Stimulated activated CD4-positive, alpha-beta T cell treated with anti-CD3 and anti-CD28 coated beads, TNF-alpha, amount 100 ng/mL, for 1 hour (primary cell): Measurements from ENCODE around the gene LRRC53.

Experiments used
- DNase-seq, 3 donors: peaks; one replicate each; pipeline ENCODE4 v3.0.0-alpha.2; 2020; ENCODE audit warnings: low read depth in 3 of 3, low spot score in 1 of 3

LRRC53 gene

DNA sequence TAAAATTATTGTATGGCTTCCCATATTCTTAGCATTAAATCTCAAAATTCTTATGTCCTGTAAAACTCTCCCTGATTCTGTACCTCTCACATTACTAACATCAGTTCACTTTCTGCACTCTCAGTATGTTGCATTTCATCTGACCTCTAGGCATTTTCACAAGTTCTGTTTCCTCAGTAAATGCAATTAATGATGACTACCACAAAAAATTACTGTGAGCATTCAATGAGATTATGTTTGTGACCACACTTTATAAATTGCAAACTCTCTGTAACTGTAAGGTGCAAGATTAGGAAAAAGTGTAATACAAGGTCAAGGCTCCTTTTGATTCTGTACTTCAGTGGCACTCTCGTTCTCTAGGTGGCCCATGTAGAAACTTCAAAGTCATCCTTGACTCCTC is 60.4 kb downstream of the LRRC53 start:
- DNase-seq: no peak

DNA sequence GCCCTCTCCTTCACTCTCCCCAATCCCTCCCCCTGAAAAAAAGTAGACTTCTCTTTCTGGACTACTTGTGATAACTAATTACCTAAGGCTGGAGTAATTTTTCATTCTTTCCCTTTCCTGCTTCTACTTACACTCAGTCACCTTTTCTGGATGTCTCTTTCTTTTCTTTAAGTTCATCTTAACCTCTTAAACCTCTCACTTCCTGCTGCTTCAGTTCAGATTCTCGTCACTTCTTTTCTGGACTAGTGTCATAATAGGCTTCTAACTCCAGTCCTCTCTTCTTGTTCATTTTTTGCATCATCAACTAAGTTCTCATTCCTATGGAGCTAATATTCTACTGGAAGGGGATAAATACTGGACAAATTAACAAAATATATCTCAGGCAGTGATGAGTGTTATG is 75.4 kb downstream of the LRRC53 start:
- no peak for DNase-seq

DNA sequence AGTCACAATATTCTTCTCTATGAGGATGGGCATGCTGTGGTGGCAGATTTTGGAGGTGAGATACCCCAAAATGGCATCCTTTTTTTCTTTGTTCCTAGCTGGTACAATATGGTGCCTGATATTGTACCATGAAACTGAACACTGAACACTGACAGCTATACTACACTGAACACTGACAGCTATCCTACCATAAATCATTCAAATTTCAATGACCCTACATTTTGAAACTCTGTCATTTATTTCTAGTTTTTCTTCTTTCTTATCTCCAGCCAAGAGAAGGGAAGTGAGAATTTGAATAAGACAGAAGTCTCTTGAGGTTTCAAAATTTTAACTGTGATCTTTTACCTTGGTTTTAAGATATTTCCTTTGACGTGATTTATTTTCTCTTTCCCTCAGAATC is 76.3 kb downstream of the LRRC53 start:
- DNase-seq: no peak

DNA sequence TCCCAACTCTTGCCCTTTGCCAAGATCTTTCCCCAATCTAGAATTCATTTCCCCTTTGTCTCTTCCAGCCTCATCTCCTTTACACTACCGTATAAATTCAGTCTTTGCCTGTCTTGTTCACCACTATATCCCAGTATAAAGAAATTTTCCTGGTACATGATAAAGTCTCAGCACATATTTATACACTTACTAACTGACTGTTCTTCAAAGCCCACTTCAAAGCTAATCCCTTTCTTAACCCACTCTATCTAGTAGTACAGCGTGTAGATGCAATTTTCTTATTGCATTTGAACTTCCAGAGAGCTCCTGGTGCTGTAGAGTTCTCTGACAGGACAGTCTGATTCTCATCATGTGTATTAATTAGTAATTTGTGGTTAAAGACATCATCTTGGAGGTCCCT is 78.1 kb downstream of the LRRC53 start:
- DNase-seq: no peak

DNA sequence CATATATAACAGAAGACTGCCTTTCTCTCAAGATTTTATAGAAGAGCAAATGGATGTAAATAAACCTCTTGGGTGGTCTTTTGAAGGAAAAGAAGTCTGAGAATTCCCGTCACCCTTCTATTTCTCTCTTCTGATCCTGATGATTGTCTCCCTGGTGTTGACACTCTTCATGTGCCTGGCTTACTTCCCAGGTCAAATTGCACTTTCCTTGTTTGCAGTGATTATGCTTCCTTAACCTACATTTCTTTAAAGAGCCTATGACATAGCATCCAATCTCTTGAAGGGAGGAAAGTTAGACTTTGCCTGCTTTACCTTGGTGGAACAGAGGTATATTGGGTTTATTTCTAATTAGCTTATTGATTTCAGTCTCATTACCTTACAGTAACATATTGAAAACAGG is 80.1 kb downstream of the LRRC53 start:
- DNase-seq: no peak

DNA sequence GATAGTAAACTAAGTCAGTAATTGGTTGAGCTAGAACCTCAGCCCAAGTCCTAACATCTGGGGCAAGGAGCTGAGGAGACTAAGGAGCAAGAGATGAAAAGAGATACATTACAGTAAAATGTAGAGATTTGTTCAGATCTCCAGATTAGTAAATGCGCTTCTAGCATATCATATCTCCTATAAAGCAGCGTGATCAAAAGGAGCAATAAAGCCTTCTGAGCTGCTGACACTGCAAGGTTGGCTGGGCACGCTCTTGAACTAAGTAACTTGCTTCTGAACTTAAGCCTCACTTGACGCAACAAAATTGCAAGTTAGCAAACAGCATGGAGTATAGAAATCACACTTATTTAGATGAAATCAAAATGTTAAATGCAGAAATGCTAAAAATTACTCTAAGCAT is 80.9 kb downstream of the LRRC53 start:
- no peak for DNase-seq

DNA sequence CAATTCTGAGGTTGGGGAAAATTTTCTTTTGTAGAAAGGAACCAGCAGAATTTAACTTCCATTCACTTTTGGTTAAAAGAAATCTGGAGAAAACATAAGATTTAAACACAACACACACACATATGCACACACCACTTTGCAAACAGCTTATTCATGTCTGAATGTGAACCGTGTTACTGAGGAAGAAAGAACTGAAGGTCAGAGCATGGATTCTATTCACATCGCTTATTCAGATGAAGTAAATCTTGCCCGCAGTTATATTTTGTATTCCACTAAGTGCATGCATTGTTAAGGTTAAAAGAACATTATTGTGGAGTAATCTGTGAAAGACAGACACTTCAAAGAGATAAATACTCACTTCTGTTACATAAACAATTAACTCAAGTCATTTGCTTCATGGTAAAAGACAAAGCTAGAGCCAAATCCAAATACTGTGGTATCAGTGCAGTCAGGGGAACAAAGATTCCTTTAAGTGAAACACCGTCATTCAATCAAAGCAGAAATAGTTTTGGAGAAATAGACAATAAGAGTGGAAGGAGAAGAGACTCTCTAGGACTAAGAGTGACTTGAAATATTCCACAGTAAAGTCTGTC is 82.0 kb downstream of the LRRC53 start:
- no peak for DNase-seq

DNA sequence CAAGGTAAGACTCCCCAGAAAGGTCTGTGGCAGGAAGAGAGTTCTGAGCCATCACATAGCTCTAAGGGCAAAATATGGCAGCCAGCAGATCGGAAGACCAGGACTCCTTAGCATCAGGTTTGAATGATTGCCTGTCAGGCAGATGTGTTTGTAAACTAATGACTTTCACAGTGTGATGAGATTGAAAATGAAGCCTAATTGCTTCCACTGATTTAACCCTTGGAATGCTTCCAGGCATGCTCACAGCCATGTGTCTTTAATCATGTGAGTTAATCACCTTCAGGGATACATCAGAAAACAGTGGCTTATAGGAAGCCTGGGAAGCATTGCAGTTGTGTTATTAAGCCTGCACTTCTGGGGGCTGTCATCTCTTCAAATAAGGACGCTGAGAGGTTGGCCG is 82.8 kb downstream of the LRRC53 start:
- no peak for DNase-seq

DNA sequence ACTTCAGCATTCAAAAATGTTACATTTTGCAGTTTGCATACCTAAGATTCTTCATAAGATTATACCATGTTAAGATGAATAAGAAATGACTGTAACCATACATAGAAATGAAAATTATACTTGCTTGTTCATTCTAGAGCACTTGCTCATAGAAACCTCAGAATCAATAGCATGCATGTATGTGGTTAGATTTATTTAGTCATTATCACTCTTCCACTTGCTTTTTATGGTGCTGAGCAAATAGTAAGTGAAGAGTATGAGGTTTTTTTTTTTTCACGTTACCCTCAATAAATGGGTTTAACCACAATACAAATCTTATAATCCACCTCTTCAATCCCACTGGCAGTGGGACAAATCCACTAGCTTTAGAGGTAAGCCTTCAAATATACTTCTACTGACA is 84.7 kb downstream of the LRRC53 start:
- DNase-seq: no peak

DNA sequence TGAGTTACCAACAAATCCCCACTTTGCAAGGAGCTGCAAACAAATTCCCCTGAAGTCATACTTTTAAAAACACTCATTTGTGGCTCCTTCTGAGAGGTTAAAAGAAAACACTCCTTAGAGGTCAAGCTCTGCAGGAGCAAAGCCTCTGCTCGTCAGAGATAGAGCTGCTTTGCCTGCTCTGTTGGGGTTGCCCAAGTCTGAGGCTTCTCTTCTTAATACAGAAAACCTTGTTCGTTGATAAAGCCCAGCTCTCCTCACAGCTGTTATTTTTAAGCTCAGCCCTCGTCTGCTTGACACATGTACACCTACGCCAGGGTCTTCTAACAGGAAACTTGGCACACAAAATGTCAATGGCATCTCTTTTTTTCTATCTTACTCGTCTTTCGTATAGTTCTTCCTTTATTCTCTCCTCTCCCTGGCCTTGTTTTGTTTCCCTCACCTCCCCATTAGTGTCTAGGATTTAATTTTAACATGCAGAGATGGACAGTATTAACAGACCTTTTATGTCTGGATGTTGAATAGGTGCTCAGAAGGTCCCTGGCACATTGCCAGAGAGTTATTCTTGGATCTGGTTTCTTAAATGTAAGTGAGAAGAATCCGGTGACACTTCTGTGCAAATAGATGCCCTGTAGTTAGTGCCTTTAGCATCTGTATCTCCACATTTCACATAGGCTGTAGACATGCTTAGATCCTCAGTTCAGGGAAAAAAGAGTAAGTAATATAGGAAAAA is 86.0 kb downstream of the LRRC53 start:
- no peak for DNase-seq

DNA sequence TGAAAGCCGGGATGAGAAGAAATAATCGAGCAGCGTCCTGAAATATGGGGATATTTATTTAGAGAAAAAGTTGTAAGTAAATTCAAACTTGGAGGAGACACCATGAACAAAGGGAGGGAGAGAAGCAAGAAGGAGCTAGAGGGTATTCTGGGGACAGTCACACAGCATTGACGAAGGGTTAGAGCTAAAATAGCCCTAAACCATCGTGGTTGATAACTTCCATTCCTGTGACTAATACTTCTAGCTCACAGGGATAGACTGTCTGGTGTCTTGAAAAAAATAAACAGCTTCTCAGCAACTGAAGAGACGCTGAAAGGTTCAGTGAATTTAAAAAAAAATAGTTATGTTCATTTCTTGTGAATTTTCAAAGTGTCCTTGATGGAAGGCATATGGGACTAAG is 86.7 kb downstream of the LRRC53 start:
- no peak for DNase-seq

DNA sequence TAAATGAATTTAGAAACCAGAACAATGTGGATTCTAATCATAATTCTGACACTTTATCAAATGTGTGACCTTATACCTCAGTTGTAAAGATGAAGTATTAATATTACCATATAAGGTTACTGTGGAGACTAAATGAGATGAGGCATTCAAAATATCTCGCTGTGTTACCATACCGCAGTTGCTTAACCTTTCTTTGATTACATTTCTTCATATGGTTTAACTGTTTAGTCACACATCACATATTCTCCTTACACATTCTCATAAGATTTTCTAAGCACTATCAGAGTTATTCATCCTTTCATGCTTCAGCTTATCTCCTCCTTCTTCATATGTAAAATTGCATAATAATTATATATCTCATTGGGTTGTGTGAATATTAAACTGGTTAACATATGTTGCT is 88.9 kb downstream of the LRRC53 start:
- DNase-seq: no peak

DNA sequence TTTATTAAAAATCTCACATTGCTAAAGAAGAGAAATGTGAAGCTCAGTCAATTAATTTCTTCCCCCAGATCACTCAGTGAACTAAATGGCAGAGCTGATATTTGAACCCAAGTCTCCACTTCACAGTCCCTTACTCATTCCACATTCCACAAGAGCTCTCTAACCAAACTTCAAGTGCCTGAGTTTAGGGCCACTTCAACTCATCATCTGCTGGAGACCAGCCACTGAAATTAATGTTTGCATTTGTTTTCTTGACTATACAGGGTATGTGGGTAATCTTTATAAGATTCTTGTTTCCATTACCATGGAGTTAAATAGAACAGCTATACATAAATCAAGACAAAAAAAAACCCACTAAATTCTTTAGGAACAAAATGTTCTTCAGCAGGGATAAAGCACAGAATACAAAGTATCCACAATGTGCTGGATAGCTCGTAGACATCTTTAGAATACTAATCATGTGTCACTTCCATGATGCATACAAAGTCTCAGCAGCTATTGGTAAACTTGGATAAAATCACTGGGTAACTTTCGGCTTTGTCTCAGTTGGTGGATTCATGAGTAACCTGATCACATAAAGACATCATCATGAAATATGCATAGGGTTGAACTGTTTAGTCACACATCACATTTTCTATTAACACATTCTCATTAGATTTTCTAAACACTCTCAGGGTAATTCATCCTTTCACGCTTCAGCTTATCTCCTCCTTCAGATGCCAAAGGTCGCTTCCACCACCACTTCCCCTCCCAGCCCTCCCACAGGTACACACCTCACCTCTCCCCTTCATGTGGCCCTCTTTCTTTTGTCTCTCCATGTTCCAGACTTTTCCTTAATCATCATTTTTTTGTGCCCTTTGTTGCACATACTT is 89.8 kb downstream of the LRRC53 start:
- DNase-seq: no peak

DNA sequence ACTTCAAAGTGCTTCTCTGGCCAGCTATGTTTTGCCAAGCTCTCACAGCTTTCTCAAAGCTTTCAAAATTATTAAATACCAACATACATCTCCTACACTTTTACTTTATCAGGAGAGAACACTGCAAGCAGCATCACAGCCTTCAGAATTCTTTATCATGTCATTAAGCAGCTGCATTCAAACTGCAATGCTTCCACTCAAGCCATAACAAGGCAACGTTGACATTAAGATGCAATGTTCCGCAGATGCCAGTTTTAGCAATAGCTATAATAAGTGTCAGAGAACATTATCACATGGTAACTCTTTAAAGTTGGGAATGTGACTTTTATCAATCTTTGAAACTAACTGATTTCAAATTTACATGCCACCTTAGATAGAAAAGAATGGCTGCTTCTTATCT is 91.9 kb downstream of the LRRC53 start:
- no peak for DNase-seq
